DOHH2 (cell line): ENCODE data around the gene ZCCHC13.
A peak's percentile ranks its signal among the peaks of the same experiment; 100 is the strongest.

ENCODE experiments used
- H3F3A ChIP-seq: fragments of 200-600 bp; sonication (generic), shearing (Covaris generic); 2 replicates; pipeline ENCODE4 v1.6.0; 2016; ENCODE audit warnings: antibody characterized with exemption, mild to moderate bottlenecking; ENCODE audit not compliant: control insufficient read depth, insufficient read depth
- H3K27ac ChIP-seq: fragments of 200-600 bp; sonication (generic); 2 replicates; pipeline ENCODE4 v1.5.1; 2014; ENCODE audit warnings: low read depth, mild to moderate bottlenecking, low read length, moderate library complexity
- H3K27me3 ChIP-seq: fragments of 200-600 bp; sonication (generic); 2 replicates; pipeline ENCODE4 v1.6.1; 2014; ENCODE audit warnings: mild to moderate bottlenecking, low read length, mixed read lengths; ENCODE audit not compliant: control insufficient read depth
- H3K36me3 ChIP-seq: fragments of 200-600 bp; sonication (generic); 2 replicates; pipeline ENCODE4 v1.6.1; 2014; ENCODE audit warnings: mild to moderate bottlenecking, low read length, moderate library complexity, mixed read lengths; ENCODE audit not compliant: control insufficient read depth
- H3K4me1 ChIP-seq: fragments of 200-600 bp; sonication (generic); 2 replicates; pipeline ENCODE4 v1.6.1; 2014; ENCODE audit warnings: mild to moderate bottlenecking, low read length, mixed read lengths; ENCODE audit not compliant: control insufficient read depth
- H3K4me2 ChIP-seq: fragments of 200-600 bp; sonication (generic); 2 replicates; pipeline ENCODE4 v1.6.0; 2014; ENCODE audit warnings: mild to moderate bottlenecking, low read length, moderate library complexity
- H3K4me3 ChIP-seq: fragments of 200-600 bp; sonication (generic); 2 replicates; pipeline ENCODE4 v1.5.1; 2014; ENCODE audit warnings: mild to moderate bottlenecking, low read length, mixed read lengths
- H3K79me2 ChIP-seq: fragments of 200-600 bp; sonication (generic); 2 replicates; pipeline ENCODE4 v1.6.1; 2014; ENCODE audit warnings: mild to moderate bottlenecking, low read length, mixed read lengths; ENCODE audit not compliant: control insufficient read depth
- H3K9me2 ChIP-seq: fragments of 200-600 bp; sonication (generic); replicated peaks from 2 replicates; pipeline ENCODE4 v1.6.1; 2014; ENCODE audit warnings: mild to moderate bottlenecking, low read length, mixed read lengths; ENCODE audit not compliant: control insufficient read depth
- H3K9me3 ChIP-seq: fragments of 200-600 bp; sonication (generic); 2 replicates; pipeline ENCODE4 v1.6.1; 2014; ENCODE audit warnings: antibody characterized with exemption, low read length, mixed read lengths; ENCODE audit not compliant: control insufficient read depth, insufficient read depth
- H4K20me1 ChIP-seq: fragments of 200-600 bp; sonication (generic); 2 replicates; pipeline ENCODE4 v1.6.0; 2014; ENCODE audit warnings: low read depth, mild to moderate bottlenecking, antibody characterized with exemption, low read length, moderate library complexity; ENCODE audit not compliant: control insufficient read depth, insufficient read depth
- EZH2phosphoT487 ChIP-seq: fragments of 200-600 bp; sonication (generic); IDR thresholded peaks from 2 replicates; pipeline ENCODE4 v1.6.1; 2017; ENCODE audit warnings: borderline replicate concordance, mild to moderate bottlenecking, antibody characterized with exemption, low read length, moderate library complexity, mixed read lengths
- TF ChIP-seq, protein P1 (sequence below): fragments of 200-600 bp; sonication (generic); IDR thresholded peaks from one replicate; pipeline ENCODE4 v1.5.1; 2014; ENCODE audit warnings: antibody characterized with exemption, mild to moderate bottlenecking, low read depth, low read length; ENCODE audit not compliant: poor library complexity, severe bottlenecking

ZCCHC13 gene

GRCh38 chrX:74344280-74344622 is 40.3 kb downstream of the ZCCHC13 start:
- H3K4me2 ChIP-seq = no peak overlapping the region
- H4K20me1 ChIP-seq = no peaks in the 10 kb centered on the region
- no peaks in the 10 kb centered on the region for H3K4me1 ChIP-seq
- H3K9me3 ChIP-seq = no peaks in the 10 kb centered on the region
- TF ChIP-seq EZH2phosphoT487 = no peak
- TF ChIP-seq, protein P1, sequence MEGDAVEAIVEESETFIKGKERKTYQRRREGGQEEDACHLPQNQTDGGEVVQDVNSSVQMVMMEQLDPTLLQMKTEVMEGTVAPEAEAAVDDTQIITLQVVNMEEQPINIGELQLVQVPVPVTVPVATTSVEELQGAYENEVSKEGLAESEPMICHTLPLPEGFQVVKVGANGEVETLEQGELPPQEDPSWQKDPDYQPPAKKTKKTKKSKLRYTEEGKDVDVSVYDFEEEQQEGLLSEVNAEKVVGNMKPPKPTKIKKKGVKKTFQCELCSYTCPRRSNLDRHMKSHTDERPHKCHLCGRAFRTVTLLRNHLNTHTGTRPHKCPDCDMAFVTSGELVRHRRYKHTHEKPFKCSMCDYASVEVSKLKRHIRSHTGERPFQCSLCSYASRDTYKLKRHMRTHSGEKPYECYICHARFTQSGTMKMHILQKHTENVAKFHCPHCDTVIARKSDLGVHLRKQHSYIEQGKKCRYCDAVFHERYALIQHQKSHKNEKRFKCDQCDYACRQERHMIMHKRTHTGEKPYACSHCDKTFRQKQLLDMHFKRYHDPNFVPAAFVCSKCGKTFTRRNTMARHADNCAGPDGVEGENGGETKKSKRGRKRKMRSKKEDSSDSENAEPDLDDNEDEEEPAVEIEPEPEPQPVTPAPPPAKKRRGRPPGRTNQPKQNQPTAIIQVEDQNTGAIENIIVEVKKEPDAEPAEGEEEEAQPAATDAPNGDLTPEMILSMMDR = peak; percentile 5
- H3K9me2 ChIP-seq = no peaks in the 10 kb centered on the region
- H3F3A ChIP-seq = no peaks in the 10 kb centered on the region
- no peaks in the 10 kb centered on the region for H3K79me2 ChIP-seq
- H3K4me3 ChIP-seq = no peak overlapping the region
- H3K27me3 ChIP-seq = no peaks in the 10 kb centered on the region
- H3K36me3 ChIP-seq = no peaks in the 10 kb centered on the region
- H3K27ac ChIP-seq = no peak overlapping the region

DNA sequence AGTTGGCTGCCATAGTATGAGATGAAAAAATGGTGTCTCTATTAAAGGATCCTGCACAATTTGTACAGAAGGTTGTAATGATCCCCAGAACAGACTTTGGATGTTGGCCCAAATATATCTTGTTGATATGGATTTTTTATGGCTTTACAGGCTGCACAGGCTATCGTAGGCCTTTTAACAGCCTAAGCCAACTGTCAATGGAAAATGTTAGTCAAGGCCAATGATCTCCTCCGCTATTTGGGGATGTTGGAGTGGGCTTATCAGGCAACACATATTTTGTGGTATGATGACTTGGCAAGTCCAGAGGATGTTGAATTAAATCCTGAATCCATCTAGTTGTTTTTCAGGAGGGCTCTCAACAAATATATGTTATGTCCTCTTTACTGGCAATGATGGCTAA is 42.1 kb downstream of the ZCCHC13 start:
- H3K4me3 ChIP-seq = no peak overlapping the region
- no peaks in the 10 kb centered on the region for H3K4me1 ChIP-seq
- no peaks in the 10 kb centered on the region for H3K36me3 ChIP-seq
- H3F3A ChIP-seq = no peaks in the 10 kb centered on the region
- H3K4me2 ChIP-seq = no peak overlapping the region
- TF ChIP-seq, protein P1 = no peak
- TF ChIP-seq EZH2phosphoT487 = no peak
- H3K27me3 ChIP-seq = no peaks in the 10 kb centered on the region
- H3K79me2 ChIP-seq = no peaks in the 10 kb centered on the region
- H3K9me2 ChIP-seq = no peaks in the 10 kb centered on the region
- no peak overlapping the region for H3K27ac ChIP-seq
- H3K9me3 ChIP-seq = no peaks in the 10 kb centered on the region
- H4K20me1 ChIP-seq = no peaks in the 10 kb centered on the region

- H4K20me1 ChIP-seq = no peaks in the 10 kb centered on the region
- H3F3A ChIP-seq = no peaks in the 10 kb centered on the region
- no peaks in the 10 kb centered on the region for H3K79me2 ChIP-seq
- H3K4me3 ChIP-seq = no peak overlapping the region
- no peaks in the 10 kb centered on the region for H3K9me3 ChIP-seq
- H3K27ac ChIP-seq = no peak overlapping the region
- no peaks in the 10 kb centered on the region for H3K4me1 ChIP-seq
- H3K4me2 ChIP-seq = no peak overlapping the region
- TF ChIP-seq EZH2phosphoT487 = no peak
- TF ChIP-seq, protein P1 = no peak
- no peaks in the 10 kb centered on the region for H3K36me3 ChIP-seq
- no peaks in the 10 kb centered on the region for H3K9me2 ChIP-seq
- no peaks in the 10 kb centered on the region for H3K27me3 ChIP-seq
These were observed 45.4 kb downstream of the ZCCHC13 start for GRCh38 chrX:74349387-74349786.

GRCh38 chrX:74351760-74352159 is 47.8 kb downstream of the ZCCHC13 start:
- H4K20me1 ChIP-seq = no peaks in the 10 kb centered on the region
- H3K4me2 ChIP-seq = no peak overlapping the region
- no peaks in the 10 kb centered on the region for H3F3A ChIP-seq
- H3K79me2 ChIP-seq = no peaks in the 10 kb centered on the region
- H3K36me3 ChIP-seq = no peaks in the 10 kb centered on the region
- H3K9me3 ChIP-seq = no peaks in the 10 kb centered on the region
- no peaks in the 10 kb centered on the region for H3K4me1 ChIP-seq
- H3K27me3 ChIP-seq = no peaks in the 10 kb centered on the region
- H3K4me3 ChIP-seq = no peak overlapping the region
- no peak overlapping the region for H3K27ac ChIP-seq
- TF ChIP-seq, protein P1 = no peak
- TF ChIP-seq EZH2phosphoT487 = no peak
- no peaks in the 10 kb centered on the region for H3K9me2 ChIP-seq
